Ramos (cell line): ENCODE results near the gene CDKN3.
"Not testable (repeated sequence)": the region's sequence is repeated elsewhere in the genome, so short reads cannot be mapped to it uniquely, and the experiment has no call there.

Experiments used
- in situ Hi-C: fragments of 300-500 bp; cut with MboI; formaldehyde crosslinking; loops from one replicate; pipeline ENCODE4 v1.14.3; 2022; ENCODE audit warnings: low sequenced_read_pairs; ENCODE audit not compliant: unreplicated experiment

The CDKN3 gene

DNA sequence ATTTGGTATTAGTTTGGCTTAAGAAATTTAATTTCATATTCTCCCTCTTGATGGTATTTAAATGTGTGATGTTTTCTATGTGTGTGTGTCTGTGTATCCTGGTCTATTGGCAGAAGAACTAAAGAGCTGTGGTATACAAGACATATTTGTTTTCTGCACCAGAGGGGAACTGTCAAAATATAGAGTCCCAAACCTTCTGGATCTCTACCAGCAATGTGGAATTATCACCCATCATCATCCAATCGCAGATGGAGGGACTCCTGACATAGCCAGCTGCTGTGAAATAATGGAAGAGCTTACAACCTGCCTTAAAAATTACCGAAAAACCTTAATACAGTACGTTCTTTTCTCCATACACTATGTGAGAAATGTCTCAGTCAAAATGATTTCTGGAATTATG is 14.6 kb downstream of the CDKN3 start:
- in situ Hi-C loops = no loop called here

DNA sequence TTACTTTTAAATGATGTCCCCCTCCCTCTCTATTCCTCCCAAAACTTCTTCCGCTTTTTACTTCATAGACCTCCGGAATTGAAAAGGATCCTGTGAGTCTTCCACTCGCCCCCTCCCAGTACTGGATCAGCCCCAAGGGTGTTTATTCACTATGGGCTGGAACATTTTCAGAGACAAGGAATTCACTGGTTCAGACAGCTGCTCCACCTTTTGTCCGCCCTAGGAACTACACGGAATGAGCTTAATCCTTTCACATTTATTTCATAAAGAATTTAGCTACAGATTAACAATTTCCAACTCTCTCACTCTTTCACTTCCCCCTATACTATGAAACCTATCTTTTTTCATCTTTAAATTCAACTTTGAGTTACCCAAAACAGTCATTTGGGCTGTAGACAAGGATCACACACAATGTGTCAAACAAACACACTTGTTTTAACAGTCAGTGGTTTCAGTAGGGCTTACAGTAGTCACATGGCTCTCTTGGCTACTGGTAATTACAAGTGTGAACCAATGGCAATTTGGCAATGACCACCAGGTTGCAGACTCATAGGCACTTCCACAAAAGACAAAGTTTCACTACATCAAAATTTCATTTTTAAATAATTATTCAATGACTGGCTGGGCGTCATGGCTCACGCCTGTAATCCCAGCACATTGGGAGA is 23.8 kb downstream of the CDKN3 start:
- in situ Hi-C loops = no loop called here

DNA sequence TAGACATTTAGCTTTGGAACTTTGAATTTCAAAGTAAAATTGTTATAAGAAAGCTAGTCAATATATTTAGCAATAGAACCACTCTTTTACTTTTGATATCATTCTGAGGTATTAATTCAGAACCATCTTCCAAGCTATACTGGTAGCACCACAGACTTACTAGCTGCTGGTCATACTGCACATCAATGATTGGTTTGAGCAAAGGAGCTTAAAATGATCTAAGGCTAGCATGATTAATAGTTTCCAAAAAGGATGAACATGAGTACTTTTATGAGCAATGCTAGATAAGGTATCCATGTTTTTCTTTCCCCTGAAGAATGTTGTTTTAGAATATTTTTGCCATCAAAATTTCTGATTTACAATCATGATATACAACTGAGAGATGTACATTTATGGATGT is 27.2 kb downstream of the CDKN3 start:
- in situ Hi-C loops = no loop called here

DNA sequence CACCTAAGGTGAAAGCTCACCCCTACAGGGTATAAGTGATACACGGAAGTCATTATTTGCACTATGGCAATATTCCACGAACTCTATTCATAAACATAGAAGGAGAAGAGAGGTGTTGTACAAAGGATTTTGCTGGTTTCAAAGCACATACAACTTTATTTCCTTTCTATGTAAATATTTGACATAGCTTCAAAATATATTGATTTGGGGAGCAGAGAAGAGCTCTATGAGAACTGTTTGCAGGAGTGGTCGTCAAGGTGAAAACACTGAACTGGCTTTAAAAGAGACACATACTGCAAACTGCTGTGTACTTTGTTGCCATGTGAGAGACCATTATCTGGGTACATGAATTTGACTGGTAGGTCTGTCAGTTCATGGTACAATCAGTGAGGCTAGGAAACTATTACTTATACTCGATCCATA is 27.7 kb downstream of the CDKN3 start:
- in situ Hi-C loops = no loop called here

DNA sequence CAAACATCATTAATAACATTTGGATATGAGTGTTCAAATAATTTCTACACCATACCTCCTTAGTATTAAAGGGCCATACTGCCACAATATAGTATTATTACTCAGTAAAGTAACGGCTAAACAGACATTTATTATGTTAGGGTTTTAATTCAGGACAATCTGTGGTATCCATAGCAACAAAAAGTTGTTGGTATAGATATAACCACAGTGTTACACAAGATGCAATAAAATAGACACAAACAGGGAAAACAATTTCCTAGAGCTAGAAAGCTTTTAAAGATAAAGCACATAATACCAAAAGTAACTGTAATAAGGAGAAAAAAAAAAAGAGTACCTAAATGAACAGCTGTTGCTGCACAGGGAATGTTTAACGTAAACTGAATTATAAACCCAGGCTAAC is 28.3 kb downstream of the CDKN3 start:
- in situ Hi-C loops = no loop called here

DNA sequence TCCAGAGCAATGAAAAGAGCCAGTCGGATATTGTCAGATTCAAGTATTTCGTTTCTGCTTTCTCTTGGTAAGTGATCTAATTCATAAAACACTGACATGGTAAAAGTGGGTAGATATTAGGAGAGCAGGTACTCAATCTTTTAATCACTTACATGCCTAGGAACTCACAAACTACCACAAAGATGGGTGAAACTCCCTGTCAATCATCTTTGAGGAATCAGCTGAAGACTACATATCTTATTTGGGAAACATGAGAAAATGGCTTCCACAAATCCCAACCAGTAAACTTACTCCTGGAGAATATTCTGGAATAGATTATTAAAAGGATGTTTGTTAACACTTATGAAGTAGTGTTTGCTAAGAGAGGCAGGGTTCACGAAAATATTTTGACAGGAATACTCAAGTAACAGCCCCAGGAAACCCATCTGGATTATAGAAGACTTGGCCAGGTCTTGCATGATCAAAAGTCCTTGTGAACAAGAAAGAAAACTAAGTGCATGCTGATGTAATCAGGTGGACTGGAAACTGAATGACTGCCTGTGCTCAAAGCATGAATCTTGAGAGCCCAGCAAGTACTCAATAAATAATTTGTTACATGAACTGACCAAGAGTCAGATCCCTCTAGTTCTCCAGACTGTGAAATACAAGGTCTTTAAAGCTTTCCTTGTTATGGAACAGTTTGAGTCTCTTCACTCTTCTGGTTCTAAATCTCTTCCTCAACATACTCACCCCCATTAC is 28.9 kb downstream of the CDKN3 start:
- in situ Hi-C loops = no loop called here

DNA sequence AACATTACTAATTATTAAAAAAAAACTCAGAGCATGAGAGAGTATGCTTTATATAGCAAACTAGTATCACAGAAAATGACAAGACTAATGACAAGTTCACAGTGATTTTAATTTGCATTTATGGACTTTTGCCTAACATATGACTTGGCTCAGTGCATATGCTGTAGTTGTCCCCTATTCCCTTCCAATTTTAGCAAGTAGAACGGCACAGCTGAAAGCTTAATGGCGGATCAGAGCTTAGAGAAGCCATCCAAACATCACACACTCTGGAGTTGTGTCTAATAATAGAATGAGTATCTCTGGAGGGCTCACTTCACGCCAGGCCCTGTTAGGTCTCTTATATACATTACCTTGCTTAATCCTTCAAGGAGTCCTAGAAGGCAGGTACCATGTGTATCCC is 31.1 kb downstream of the CDKN3 start:
- in situ Hi-C loops = no loop called here

DNA sequence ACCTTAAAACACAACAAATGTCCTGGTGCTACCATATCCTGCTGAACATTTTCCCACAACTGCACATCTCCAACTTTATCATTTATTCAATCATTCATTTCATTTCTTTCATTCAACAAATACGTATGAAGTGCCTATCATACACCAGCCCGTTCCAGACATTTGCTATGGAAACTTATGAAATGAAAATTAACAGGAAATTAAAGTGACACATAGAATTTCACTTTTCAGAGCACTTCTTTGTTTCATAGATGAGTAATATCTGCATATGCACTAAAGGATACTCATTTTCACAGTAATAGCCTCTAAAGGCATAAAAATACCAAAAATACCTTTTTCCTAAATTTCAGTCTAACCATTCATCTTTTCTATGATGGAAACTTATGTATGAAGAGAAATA is 31.7 kb downstream of the CDKN3 start:
- in situ Hi-C loops = no loop called here

DNA sequence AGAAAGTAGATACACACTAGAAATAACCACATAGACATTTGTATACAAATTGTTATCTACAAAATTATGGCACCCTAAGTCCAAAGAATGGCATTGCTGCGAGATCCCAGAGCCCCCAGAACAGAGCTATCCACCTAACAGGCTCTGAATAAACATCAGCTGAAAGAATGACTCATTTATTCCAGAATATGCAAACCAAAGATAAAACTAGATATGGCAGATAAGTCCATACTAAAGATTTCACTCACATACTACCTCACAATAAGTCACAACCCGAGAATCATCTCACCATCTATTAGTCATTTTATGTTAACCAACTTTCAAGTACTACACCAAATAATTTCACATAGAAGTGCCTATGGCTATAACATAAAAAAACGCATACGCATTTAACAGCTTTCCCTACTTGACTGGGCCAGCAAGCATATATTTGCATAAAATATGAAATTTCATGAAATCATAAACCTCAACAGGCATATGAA is 38.7 kb downstream of the CDKN3 start:
- in situ Hi-C loops = no loop called here

DNA sequence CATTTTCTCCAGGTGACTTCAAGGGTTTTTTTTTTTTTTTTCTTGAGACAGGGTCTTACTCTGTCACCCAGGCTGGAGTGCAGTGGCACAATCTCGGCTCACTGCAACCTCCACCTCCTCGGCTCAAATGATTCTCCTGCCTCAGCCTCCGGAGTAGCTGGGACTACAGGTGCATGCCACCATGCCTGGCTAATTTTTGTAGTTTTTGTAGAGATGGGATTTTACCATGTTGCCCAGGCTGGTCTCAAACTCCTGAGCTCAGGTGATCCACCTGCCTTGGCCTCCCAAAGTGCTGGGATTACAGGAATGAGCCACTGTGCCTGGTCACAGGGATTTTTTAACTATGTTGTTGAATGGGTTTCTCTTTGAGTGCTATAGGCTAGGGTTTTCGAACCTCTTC is 41.1 kb downstream of the CDKN3 start:
- in situ Hi-C loops = not testable (repeated sequence)

DNA sequence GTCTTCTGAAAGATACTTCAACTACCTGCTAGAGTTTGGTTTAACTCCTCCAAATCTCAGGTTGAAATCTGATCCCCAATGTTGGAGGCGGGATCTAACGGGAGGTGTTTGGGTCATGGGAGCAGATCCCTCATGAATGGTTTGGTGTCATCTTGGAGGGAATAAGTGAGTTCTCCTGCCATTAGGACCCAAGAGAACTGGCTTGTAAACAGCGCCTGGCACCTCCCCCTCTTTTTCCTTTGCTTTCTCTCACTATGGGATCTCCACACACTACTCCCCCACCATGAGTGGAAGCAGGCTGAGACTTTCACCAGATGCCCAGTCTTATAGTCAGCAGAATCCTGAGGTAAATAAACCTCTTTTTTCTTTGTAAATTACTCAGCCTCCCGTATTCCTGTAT is 41.9 kb downstream of the CDKN3 start:
- in situ Hi-C loops = no loop called here

DNA sequence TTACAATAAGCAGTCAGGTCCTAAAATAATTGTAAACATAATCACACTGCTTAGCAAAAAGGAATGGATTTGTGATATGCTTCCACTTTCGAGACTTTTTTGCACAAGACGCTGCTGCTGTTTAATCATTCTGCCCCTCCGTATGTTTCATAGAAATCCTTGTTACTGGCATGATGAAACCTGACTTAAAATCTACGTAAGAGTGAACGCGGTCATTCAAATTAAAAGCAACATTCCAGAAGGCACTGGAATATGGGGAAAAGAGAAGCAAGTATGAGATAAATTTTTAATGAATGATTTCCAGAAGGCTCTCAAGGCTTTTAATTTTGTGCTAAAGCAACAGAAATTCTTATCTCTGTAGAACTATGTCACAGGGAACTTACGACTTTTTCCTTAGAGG is 43.2 kb downstream of the CDKN3 start:
- in situ Hi-C loops = no loop called here

DNA sequence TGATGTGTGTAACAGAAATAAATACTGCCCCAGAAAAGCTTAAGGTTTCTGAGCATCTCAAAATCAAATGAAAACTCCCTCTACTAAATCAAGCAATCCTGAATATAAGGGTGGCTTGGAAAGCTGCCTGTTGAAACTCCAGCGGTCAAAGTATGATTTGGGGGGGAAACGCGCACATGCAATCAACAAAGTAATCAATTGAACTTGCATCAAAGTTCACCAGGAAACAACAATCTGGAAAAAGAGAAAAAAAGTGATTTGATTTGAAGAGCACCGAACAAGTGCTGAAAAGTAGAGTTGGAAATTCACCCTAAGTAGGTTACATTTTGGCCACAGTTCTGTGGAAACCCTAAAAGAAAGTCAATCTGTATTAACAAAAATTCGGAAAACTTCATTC is 43.7 kb downstream of the CDKN3 start:
- in situ Hi-C loops = no loop called here

DNA sequence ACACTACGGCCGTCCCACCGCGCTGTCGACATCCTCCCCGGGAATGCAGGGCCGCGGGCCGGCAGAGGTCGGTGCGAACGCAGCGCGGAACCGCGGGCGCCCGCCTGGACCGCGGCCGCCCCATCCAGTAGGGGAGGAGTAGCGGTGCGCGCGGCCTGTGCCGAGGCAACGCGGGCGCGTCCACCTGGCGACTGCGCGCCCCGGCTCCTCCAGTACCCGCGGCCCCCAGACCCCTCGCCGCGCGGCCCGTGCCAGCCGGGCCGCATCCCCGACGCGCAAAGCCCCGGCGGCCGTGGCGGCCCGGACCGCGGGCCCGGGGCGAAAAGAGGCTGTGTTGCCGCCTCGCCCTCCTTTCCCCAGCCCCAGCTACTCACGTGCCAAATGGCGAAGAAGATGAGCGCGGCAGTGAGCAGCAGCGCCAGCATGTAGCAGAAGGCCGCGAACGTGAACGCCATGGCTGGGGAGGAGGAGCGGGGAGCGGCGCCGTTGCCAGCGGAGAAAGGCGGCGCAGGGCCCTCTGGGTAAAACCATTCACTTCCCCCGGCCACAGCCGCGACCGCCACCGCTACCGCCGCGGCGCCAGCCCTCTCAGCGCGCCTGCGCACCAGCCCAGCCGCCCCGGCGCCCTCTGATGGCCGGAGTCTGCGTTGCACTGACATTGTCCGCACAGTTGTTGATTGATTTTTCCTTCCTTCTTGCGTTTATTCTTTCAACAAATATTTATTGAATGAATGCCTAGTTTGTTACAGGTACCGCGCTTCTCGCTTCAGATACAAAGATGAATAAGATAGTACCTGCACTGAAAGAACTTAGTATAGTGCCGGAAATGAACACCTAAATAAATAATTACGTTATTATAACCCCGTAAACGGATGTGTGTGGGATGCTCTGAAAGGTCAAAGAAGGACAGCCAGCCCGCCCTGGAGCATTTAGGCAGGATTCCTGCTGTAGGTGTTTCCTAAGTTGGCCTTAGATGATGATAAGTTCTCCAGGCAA is 44.4 kb downstream of the CDKN3 start, which contains the start of gene CNIH1:
Gene CNIH1, minus strand, starts transcription at position 502 of the 996 bp plus-strand sequence. Its CDS starts 47 bp downstream, at position 455.
- in situ Hi-C loops = no loop called here

DNA sequence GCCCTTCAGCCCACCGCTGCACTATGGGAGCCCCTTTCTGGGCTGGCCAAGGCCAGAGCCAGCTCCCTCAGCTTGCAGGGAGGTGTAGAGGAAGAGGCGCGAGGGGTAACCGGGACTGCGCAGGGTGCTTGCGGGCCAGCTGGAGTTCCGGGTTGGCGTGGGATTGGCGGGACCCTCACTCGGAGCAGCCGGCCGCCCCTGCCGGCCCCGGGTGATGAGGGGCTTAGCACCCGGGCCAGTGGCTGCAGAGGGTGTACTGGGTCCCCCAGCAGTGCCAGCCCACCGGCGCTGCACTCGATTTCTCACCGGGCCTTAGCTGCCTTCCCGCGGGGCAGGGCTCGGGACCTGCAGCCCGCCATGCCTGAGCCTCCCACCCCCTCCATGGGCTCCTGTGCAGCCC is 46.2 kb downstream of the CDKN3 start:
- in situ Hi-C loops = not testable (repeated sequence)

DNA sequence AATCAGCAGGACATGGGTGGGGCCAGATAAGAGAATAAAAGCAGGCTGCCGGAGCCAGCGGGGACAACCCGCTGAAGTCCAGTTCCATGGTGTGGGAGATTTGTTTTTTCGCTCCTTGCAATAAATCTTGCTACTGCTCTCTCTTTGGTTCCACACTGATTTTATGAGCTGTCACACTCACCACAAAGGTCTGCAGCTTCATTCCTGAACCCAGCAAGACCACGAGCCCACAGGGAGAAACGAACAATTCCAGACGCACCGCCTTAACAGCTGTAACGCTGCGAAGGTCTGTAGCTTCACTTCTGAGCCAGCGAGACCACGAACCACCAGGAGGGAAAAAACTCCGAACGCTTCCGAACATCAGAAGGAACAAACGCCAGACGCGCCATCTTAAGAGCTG is 47.2 kb downstream of the CDKN3 start:
- in situ Hi-C loops = no loop called here

DNA sequence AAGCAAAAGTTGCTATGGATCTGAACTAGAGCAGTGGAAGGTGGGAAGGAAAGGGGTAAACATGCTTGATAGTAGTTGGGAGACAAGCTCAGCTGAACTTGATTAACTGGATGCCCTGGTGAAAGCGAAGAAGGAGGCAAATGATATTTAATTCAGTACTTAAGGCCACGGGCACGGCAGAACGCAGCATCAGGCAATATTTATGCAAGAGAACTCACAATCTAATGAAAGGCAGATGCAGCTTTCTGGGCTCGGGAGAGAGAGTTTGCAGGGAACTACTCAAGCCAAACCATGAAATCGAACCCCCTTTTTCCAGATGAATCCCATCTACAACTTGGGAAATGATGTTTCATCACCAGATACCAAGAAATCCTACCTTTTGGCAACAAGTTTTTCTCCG is 47.9 kb downstream of the CDKN3 start:
- in situ Hi-C loops = no loop called here

DNA sequence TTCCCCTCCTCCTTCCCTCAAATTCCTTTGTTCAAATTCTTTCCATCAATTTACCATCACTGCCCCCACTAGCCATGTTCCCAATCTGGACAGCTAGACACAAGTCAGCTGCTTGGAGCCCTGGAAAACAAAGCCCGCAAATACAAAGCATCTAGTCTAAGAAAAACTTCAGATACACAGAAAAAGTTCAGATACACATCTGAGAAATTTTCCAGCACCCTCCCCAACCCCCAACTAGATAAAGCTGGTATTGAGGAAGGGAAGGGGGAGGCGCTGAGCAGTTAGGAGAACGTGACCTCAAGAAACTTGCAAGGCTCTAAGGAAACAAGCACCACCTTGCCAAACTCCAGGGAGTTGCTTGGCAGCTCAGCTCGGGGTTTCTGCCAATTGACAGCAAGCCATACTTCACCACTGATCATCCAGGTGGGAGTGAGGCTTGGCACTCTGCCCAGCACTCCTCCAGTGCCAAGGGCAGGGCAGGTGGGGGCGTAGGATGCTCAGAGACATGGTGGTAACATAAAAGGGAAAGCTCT is 49.4 kb downstream of the CDKN3 start:
- in situ Hi-C loops = no loop called here

DNA sequence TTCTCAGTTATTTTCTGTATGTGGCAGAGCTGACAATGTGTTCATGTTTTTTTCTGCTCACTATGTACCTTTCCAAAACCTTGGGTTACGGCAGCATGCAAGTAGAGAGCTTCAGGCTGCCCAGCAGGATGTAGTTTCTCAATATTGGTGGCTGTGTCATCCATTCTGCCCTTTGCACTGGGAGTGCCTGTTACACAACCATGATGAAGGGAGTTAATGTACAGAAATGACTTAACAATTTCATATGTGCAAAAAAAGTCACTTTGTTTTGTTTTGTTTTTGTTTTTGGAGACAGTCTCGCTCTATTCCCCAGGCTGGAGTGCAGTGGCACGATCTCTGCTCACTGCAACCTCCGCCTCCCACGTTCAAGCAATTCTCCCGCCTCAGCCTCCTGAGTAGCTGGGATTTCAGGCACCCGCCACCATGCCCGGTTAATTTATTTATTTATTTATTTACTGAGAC is 50.5 kb downstream of the CDKN3 start:
- in situ Hi-C loops = no loop called here

DNA sequence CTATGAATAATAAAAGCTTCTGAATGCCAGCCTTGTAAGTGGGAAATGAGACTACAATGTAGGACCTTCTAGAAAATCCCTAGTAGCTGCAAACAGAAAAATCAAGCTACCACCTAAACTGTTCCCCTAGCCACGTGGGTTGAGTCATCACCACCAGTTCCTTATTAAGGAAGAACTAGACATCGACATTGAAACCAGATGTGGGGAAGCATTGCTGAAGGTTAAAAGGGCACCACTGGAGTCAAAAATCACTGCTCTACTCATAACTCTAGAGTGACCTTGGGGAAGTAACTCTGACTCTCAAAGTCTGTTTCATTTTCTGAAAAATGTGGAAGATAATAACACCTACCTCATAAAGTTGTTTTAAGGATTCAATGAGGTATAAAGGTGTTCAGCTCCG is 53.7 kb downstream of the CDKN3 start:
- in situ Hi-C loops = no loop called here
